SK-N-SH (cell line): ENCODE data around the gene PSIP1. TPM values are rescaled to one million over a fixed set of nuclear protein-coding genes. Genes with fewer than 3 reads are reported as not detected.

ENCODE experiments used
- CTCF ChIA-PET: fragments of 300-600, 350-600 bp; formaldehyde crosslinking; extraction: SDS; loops from one replicate; lab custom pipeline; 2021; lab: Yijun Ruan, JAX
- POLR2A ChIA-PET: fragments of 350-600 bp; sonication (Branson Sonifier 250); formaldehyde crosslinking; extraction: SDS; loops from one replicate; lab custom pipeline; 2020; ENCODE audit warnings: antibody characterized with exemption, inconsistent platforms; lab: Yijun Ruan, JAX
- DNase-seq: peaks from one replicate; pipeline ENCODE4 v3.0.0; 2012
- H2AFZ ChIP-seq: fragments of 200-600 bp; sonication (generic); 2 replicates; pipeline ENCODE4 v1.8.1; 2016; ENCODE audit warnings: antibody characterized with exemption, mild to moderate bottlenecking, low read depth
- H3F3A ChIP-seq: fragments of 200-600 bp; sonication (generic); replicated peaks from 2 replicates; pipeline ENCODE3; 2016; ENCODE audit warnings: antibody characterized with exemption, mild to moderate bottlenecking; ENCODE audit not compliant: insufficient read depth
- H3K27ac ChIP-seq, 2 experiments: fragments of 200-500 bp in 1 of 2; fragments of 200-600 bp in 1 of 2; sonication (Bioruptor generic) in 1 of 2; sonication (generic), shearing (Covaris generic) in 1 of 2; 2 replicates each; pipeline versions ENCODE4 v1.5.1 to v1.6.1; 2014 to 2016; ENCODE audit warnings: low read depth in 2 of 2, inconsistent platforms in 1 of 2, low read length in 1 of 2, mild to moderate bottlenecking in 1 of 2, mixed read lengths in 1 of 2
- H3K27me3 ChIP-seq: fragments of 200-600 bp; sonication (generic), shearing (Covaris generic); 2 replicates; pipeline ENCODE4 v1.6.1; 2016; ENCODE audit warnings: mixed run types; ENCODE audit not compliant: insufficient read depth
- H3K36me3 ChIP-seq, 2 experiments: fragments of 200-500 bp in 1 of 2; fragments of 200-600 bp in 1 of 2; sonication (Bioruptor generic) in 1 of 2; sonication (generic) in 1 of 2; replicated peaks in 1 of 2; 2 replicates each; pipeline versions ENCODE3 to v1.5.1; 2014 to 2016; ENCODE audit warnings: low read length in 1 of 2, mild to moderate bottlenecking in 1 of 2; ENCODE audit not compliant: insufficient read depth in 2 of 2, control insufficient read depth in 1 of 2
- H3K4me1 ChIP-seq, 2 experiments: fragments of 200-500 bp in 1 of 2; fragments of 200-600 bp in 1 of 2; sonication (Bioruptor generic) in 1 of 2; sonication (generic), shearing (Covaris generic) in 1 of 2; 2 replicates each; pipeline versions ENCODE4 v1.5.1 to v1.6.1; 2014 to 2016; ENCODE audit warnings: low read depth in 1 of 2, low read length in 1 of 2, mixed run types in 1 of 2; ENCODE audit not compliant: insufficient read depth in 2 of 2, control insufficient read depth in 1 of 2
- H3K4me2 ChIP-seq: fragments of 200-600 bp; sonication (generic), shearing (Covaris generic); 2 replicates; pipeline ENCODE4 v1.6.1; 2017; ENCODE audit warnings: mixed run types
- H3K4me3 ChIP-seq, 2 experiments: fragments of 200-500 bp in 1 of 2; fragments of 200-600 bp in 1 of 2; sonication (Bioruptor generic) in 1 of 2; sonication (generic), shearing (Covaris generic) in 1 of 2; 2 replicates each; pipeline versions ENCODE4 v1.5.1 to v1.8.1; 2014 to 2016; ENCODE audit warnings: low read depth in 2 of 2, inconsistent platforms in 1 of 2, low read length in 1 of 2, mild to moderate bottlenecking in 1 of 2, mixed read lengths in 1 of 2, moderate library complexity in 1 of 2
- H3K79me2 ChIP-seq: fragments of 200-600 bp; sonication (generic); 2 replicates; pipeline ENCODE4 v1.8.1; 2017; ENCODE audit warnings: mild to moderate bottlenecking; ENCODE audit not compliant: insufficient read depth
- H3K9ac ChIP-seq: fragments of 200-600 bp; sonication (generic); 2 replicates; pipeline ENCODE4 v1.6.1; 2017; ENCODE audit warnings: mixed run types
- H3K9me2 ChIP-seq: fragments of 200-600 bp; sonication (generic); 2 replicates; pipeline ENCODE4 v1.6.1; 2017; ENCODE audit warnings: mixed run types
- H3K9me3 ChIP-seq: fragments of 200-600 bp; sonication (generic); 2 replicates; pipeline ENCODE4 v1.6.1; 2017; ENCODE audit warnings: mixed run types, mild to moderate bottlenecking, moderate library complexity
- H4K20me1 ChIP-seq: fragments of 200-600 bp; sonication (generic); 2 replicates; pipeline ENCODE4 v1.6.1; 2017; ENCODE audit warnings: mild to moderate bottlenecking, mixed run types; ENCODE audit not compliant: insufficient read depth
- CHD2 ChIP-seq: fragments of 150-350 bp; IDR thresholded peaks from 2 replicates; pipeline ENCODE4 v1.6.1; 2018; ENCODE audit warnings: low read length; ENCODE audit not compliant: partially characterized antibody
- EZH2phosphoT487 ChIP-seq: fragments of 200-600 bp; sonication (generic); IDR thresholded peaks from 2 replicates; pipeline ENCODE4 v1.6.1; 2017; ENCODE audit warnings: low read depth, mixed run types, mild to moderate bottlenecking, antibody characterized with exemption, moderate library complexity, borderline replicate concordance
- JUND ChIP-seq: IDR thresholded peaks from 2 replicates; pipeline ENCODE4 v1.4.0; 2012
- MXI1 ChIP-seq: IDR thresholded peaks from 2 replicates; pipeline ENCODE4 v1.6.1; 2012; ENCODE audit warnings: mild to moderate bottlenecking, low read depth, low read length, improper control_type of control experiment
- RAD21 ChIP-seq: IDR thresholded peaks from 2 replicates; pipeline ENCODE4 v1.6.1; 2012; ENCODE audit warnings: mild to moderate bottlenecking, low read length
- RFX5 ChIP-seq: IDR thresholded peaks from 2 replicates; pipeline ENCODE4 v1.6.1; 2012; ENCODE audit warnings: mild to moderate bottlenecking, improper control_type of control experiment, low read length
- TCF12 ChIP-seq: IDR thresholded peaks from 2 replicates; pipeline ENCODE4 v1.4.0; 2012
- TEAD4 ChIP-seq: IDR thresholded peaks from 2 replicates; pipeline ENCODE4 v1.4.0; 2012; ENCODE audit warnings: mild to moderate bottlenecking, borderline replicate concordance; ENCODE audit not compliant: insufficient read depth
- WGBS: methylation state at CpG from one replicate; pipeline ENCODE4 v1.1.6; 2017; ENCODE audit warnings: low lambda C conversion rate; 5-methylcytosine and 5-hydroxymethylcytosine counted together
- polyA plus RNA-seq, 3 experiments: library from polyadenylated mRNA; depleted of rRNA; stranded (reverse); fragments of >200 nt; gene quantifications; 2 replicates each; pipeline ENCODE4 v1.2.3, GENCODE V29; 2012
- TF ChIP-seq, protein P1 (sequence below): IDR thresholded peaks from 2 replicates; pipeline ENCODE4 v1.6.1; 2012; ENCODE audit warnings: mild to moderate bottlenecking, low read depth, low read length, moderate library complexity
- TF ChIP-seq, protein P2 (sequence below): IDR thresholded peaks from 2 replicates; pipeline ENCODE4; 2012
- TF ChIP-seq, protein P3 (sequence below): IDR thresholded peaks from 2 replicates; pipeline ENCODE4 v1.4.0; 2012; ENCODE audit warnings: low read depth, borderline replicate concordance
- TF ChIP-seq, protein P4 (sequence below): fragments of 200-600 bp; sonication (generic); IDR thresholded peaks from 2 replicates; pipeline ENCODE4 v1.6.1; 2017; ENCODE audit warnings: antibody characterized with exemption, mild to moderate bottlenecking, moderate library complexity

The PSIP1 gene
- polyA plus RNA-seq, 1 of the 3 experiments (the other 2 are of a cell fraction): 21.0 TPM

DNA sequence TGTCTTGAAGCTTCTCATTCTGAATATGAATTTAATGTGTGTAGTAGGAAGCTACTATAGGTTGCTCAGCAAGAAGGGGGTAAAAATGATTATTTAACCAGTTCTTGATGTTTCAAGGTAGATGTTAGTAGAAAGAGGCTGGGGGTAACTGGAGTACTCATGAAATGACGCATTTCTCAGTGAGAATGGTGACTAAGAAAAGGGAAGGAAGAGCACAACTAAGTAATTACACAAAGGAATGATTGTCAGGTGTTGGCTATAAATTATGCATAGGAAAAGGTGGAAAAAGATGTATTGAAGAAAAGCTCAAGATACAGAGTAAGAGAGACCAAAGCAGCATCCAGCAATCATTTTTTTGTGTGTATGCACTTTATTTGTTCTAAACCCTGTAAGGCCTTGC is 1.4 kb upstream of the PSIP1 start:
- H3K4me3 ChIP-seq: no peak overlapping the region
- H3K27ac ChIP-seq: no peak overlapping the region; a peak in 1 of 4 replicates
- peaks cover 11% of the 10 kb centered on the region; the same call in 1 of the 2 replicates for H4K20me1 ChIP-seq
- no peaks in the 10 kb centered on the region for H3K27me3 ChIP-seq
- H3K36me3 ChIP-seq: peaks cover 9 to 17% of the 10 kb centered on the region in 2 experiments
- no peak overlapping the region for H3K4me2 ChIP-seq
- no peak for DNase-seq
- CTCF ChIA-PET: interaction anchor here (1.9 to 2.5 kb wide), 3 partner anchors 28 to 41 kb away, joined by 4 to 6 read pairs (median 5); partner anchors contain the start of gene CCDC171
- TF ChIP-seq EZH2phosphoT487 (no peak), TCF12 (no peak), JUND (no peak), RFX5 (no peak), TEAD4 (no peak)
- TF ChIP-seq, protein P1, sequence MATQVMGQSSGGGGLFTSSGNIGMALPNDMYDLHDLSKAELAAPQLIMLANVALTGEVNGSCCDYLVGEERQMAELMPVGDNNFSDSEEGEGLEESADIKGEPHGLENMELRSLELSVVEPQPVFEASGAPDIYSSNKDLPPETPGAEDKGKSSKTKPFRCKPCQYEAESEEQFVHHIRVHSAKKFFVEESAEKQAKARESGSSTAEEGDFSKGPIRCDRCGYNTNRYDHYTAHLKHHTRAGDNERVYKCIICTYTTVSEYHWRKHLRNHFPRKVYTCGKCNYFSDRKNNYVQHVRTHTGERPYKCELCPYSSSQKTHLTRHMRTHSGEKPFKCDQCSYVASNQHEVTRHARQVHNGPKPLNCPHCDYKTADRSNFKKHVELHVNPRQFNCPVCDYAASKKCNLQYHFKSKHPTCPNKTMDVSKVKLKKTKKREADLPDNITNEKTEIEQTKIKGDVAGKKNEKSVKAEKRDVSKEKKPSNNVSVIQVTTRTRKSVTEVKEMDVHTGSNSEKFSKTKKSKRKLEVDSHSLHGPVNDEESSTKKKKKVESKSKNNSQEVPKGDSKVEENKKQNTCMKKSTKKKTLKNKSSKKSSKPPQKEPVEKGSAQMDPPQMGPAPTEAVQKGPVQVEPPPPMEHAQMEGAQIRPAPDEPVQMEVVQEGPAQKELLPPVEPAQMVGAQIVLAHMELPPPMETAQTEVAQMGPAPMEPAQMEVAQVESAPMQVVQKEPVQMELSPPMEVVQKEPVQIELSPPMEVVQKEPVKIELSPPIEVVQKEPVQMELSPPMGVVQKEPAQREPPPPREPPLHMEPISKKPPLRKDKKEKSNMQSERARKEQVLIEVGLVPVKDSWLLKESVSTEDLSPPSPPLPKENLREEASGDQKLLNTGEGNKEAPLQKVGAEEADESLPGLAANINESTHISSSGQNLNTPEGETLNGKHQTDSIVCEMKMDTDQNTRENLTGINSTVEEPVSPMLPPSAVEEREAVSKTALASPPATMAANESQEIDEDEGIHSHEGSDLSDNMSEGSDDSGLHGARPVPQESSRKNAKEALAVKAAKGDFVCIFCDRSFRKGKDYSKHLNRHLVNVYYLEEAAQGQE: no peak
- TF ChIP-seq, all 33 proteins: peak for 0
- POLR2A ChIA-PET: interaction anchor here (1.2 to 4.1 kb wide), 3 partner anchors 25 to 89 kb away, joined by 3 to 45 read pairs (median 3); partner anchors contain the start of gene CCDC171
- H3K79me2 ChIP-seq: peaks cover 35% of the 10 kb centered on the region
- WGBS: 88% methylated on average over 1 of the region's 1 CpG
- peaks cover 8 to 11% of the 10 kb centered on the region in 2 experiments; a peak in 2 of 4 replicates for H3K4me1 ChIP-seq
- H2AFZ ChIP-seq: peak overlapping the region; percentile 54; the same call in 1 of the 2 replicates
- H3F3A ChIP-seq: peaks cover 12% of the 10 kb centered on the region
- H3K9ac ChIP-seq: no peak overlapping the region
- no peaks in the 10 kb centered on the region for H3K9me3 ChIP-seq
- no peaks in the 10 kb centered on the region for H3K9me2 ChIP-seq

DNA sequence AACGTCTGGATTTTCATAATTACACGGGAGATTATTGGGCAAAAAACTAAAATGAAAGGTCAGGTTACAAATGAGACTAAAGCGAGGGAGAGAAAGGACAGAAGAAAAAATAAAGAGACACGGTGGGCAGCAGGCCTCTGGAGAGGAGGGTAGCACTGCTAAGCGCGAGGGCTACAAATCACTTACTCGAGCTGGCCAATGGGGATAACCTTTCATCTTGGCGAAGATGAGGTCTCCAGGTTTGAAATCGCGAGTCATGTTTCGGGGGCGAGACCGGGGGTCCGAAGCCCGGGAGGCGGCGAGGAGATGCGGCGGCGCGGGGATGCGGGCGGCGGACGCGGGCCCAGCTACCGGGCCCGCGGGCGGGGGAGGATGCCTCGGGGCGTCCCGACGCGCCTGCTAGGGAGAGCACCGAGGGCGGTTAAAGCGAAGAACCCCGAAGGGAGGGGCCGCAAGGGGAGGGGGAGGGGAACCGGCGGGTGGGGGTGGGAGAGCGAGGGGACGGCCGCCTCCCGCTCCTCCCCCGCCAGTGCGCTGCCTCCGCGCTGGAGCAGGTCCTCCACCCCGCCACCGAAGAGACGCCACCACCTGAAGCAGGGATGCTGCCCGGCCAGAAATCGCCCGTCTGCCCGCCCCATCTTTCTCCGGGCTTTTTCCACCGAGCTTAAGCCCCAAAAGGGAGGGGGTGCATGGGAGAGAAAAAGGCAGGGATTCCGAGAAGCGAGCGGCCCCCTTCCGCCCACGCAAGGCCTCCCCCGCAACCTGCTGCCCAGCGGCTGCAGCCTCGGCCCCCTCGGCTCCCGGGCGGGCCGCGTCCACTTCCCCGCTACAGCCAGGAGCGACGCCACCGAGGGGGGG is 610 bp downstream of the PSIP1 start:
- no peak for TF ChIP-seq RAD21
- TF ChIP-seq MXI1: 0 out of 2 replicates have a peak, but pooled peaks have one; percentile 26
- TF ChIP-seq, protein P2, sequence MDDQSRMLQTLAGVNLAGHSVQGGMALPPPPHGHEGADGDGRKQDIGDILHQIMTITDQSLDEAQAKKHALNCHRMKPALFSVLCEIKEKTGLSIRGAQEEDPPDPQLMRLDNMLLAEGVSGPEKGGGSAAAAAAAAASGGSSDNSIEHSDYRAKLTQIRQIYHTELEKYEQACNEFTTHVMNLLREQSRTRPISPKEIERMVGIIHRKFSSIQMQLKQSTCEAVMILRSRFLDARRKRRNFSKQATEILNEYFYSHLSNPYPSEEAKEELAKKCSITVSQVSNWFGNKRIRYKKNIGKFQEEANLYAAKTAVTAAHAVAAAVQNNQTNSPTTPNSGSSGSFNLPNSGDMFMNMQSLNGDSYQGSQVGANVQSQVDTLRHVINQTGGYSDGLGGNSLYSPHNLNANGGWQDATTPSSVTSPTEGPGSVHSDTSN: 0 out of 2 replicates have a peak, but pooled peaks have one; percentile 8
- TF ChIP-seq, protein P3, sequence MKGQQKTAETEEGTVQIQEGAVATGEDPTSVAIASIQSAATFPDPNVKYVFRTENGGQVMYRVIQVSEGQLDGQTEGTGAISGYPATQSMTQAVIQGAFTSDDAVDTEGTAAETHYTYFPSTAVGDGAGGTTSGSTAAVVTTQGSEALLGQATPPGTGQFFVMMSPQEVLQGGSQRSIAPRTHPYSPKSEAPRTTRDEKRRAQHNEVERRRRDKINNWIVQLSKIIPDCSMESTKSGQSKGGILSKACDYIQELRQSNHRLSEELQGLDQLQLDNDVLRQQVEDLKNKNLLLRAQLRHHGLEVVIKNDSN: no peak
- TF ChIP-seq, protein P4, sequence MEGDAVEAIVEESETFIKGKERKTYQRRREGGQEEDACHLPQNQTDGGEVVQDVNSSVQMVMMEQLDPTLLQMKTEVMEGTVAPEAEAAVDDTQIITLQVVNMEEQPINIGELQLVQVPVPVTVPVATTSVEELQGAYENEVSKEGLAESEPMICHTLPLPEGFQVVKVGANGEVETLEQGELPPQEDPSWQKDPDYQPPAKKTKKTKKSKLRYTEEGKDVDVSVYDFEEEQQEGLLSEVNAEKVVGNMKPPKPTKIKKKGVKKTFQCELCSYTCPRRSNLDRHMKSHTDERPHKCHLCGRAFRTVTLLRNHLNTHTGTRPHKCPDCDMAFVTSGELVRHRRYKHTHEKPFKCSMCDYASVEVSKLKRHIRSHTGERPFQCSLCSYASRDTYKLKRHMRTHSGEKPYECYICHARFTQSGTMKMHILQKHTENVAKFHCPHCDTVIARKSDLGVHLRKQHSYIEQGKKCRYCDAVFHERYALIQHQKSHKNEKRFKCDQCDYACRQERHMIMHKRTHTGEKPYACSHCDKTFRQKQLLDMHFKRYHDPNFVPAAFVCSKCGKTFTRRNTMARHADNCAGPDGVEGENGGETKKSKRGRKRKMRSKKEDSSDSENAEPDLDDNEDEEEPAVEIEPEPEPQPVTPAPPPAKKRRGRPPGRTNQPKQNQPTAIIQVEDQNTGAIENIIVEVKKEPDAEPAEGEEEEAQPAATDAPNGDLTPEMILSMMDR: no peak
- no peak for TF ChIP-seq CHD2
- peak overlapping the region; percentile 78 for H3K4me2 ChIP-seq
- CTCF ChIA-PET: interaction anchor here (1.0 to 2.1 kb wide), 2 partner anchors 34 to 42 kb away, joined by 4 to 5 read pairs; partner anchors contain the start of gene CCDC171

More for the DNA sequence above, 610 bp downstream of the PSIP1 start:
- peaks cover 8 to 11% of the 10 kb centered on the region in 2 experiments; a peak in 2 of 4 replicates for H3K4me1 ChIP-seq
- no peaks in the 10 kb centered on the region for H3K27me3 ChIP-seq
- peaks cover 11% of the 10 kb centered on the region; the same call in 1 of the 2 replicates for H4K20me1 ChIP-seq
- peak overlapping the region; percentile 96 for H3K9ac ChIP-seq
- no peaks in the 10 kb centered on the region for H3K9me3 ChIP-seq
- POLR2A ChIA-PET: interaction anchor here (0.6 to 4.1 kb wide), 6 partner anchors 33 to 596 kb away, joined by 3 to 45 read pairs (median 3); partner anchors contain the start of gene CCDC171
- H3K9me2 ChIP-seq: no peaks in the 10 kb centered on the region
- H2AFZ ChIP-seq: peak overlapping the region; percentile 93
- peaks cover 54% of the 10 kb centered on the region for H3K79me2 ChIP-seq
- H3K4me3 ChIP-seq: peak overlapping the region; percentile 78 to 91
- WGBS: 2% methylated on average over 21 of the region's 76 CpGs
- peaks cover 12% of the 10 kb centered on the region for H3F3A ChIP-seq
- H3K36me3 ChIP-seq: peaks cover 29 to 36% of the 10 kb centered on the region in 2 experiments
- H3K27ac ChIP-seq: peak overlapping the region; percentile 89 to 98
- DNase-seq: peak; percentile 86
